NCI-H82 (cell line): ENCODE measurements around the gene TCF12.
A peak's percentile ranks its signal among the peaks of the same experiment; 100 is the strongest.

Experiments used
- DNase-seq: peaks from one replicate; lab custom pipeline; 2025; lab: John Stamatoyannopoulos, UW

Gene TCF12

DNA sequence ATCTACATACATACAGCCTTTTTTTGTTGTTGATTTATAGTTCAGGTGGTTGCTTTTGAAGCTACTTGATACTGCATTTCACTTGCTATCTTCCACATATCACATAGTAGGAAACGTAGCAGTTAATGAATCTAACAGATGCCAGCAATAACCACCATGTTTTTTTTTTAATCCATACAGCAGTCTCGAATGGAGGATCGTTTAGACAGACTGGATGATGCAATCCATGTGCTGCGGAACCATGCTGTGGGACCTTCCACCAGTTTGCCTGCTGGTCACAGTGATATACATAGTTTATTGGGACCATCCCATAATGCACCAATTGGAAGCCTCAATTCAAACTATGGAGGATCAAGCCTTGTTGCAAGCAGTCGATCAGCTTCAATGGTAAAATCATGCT, 334.6 kb downstream of the TCF12 start:
- DNase-seq: peak; percentile 20

DNA sequence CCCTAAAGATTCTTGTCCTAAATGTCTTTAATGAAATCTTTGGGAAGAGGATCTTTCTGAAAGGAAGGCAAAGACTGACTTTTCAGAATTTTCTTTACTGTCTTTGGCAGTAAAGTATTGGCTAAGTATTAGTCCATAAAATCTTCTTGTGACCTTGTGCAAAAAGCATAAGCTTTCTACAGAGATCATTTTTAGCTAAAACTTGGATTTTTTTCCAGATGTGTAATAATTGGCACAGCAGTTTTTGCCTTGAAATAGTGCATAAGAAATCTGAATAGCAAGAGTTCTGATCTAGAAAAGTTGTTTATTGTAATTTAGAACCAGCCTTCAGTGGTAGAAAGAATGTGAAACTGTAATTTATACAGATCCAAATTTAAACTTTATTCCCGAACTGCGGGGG, 335.1 kb downstream of the TCF12 start:
- no peak for DNase-seq

GRCh38 chr15:57255751-57256341, 337.4 kb downstream of the TCF12 start:
- DNase-seq: no peak

- DNase-seq: no peak
These were observed 338.5 kb downstream of the TCF12 start for GRCh38 chr15:57256939-57257338.

DNA sequence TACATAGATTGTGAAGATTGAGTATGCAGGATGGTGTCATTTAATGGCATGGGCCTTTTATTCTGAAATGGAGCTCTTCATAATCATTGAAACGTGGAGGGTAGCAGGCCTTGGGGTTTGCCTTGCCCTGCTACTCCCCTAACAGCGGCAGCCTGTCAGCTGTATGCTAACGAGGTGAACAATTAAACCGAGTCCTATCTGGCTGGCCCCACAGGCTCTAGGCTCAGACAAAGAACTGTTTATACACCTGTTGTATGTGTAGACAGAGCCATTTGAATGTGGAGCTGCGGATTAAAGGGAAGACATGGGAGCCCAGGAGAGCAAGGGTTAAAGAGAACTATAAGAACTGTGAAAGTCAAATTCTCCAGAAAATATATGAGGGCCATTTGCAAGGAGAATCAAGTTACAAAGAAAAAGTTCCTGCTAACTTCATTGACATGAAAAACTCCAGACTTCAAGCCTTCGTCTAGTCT, 341.2 kb downstream of the TCF12 start:
- peak; percentile 35 for DNase-seq

GRCh38 chr15:57263520-57263919, 345.1 kb downstream of the TCF12 start:
- DNase-seq: no peak

GRCh38 chr15:57272771-57273357, 354.4 kb downstream of the TCF12 start:
- no peak for DNase-seq

GRCh38 chr15:57273402-57273801, 355.0 kb downstream of the TCF12 start:
- DNase-seq: no peak

- DNase-seq: no peak
These were observed 360.0 kb downstream of the TCF12 start for GRCh38 chr15:57278439-57278838.

GRCh38 chr15:57280464-57280863, 362.0 kb downstream of the TCF12 start:
- no peak for DNase-seq

- no peak for DNase-seq
These were observed 362.9 kb downstream of the TCF12 start for GRCh38 chr15:57281321-57281720.

- no peak for DNase-seq
These were observed 364.2 kb downstream of the TCF12 start for GRCh38 chr15:57282686-57283085.

DNA sequence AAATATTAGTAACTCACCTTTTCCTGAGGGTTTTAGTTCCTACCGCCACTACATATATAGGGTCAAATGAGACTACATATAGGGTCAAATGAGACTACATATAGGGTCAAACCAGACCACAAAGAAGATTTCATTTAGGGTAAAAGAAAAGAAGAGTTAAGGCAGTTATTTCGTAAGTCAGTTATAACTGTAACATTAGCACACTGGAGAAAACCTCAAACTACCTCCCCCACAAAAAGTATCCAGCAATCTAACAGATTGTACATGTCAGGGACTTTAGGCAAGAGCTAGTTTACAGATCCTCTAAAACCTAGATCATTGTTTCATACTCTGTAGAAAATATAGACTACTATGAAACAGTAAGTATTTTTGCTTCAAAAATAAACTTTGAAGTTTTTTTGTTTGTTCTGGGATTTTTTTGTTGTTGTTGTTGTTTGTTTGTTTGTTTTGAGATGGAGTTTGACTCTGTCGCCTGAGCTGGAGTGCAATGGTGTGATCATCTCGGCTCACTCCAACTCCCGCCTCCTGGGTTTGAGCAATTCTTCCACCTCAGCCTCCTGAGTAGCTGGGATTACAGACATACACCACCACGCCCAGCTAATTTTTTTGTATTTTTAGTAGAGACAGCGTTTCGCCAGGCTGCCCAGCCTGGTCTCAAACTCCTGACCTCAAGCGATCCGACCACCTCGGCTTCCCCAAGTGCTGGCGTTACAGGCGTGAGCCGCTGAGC, 365.5 kb downstream of the TCF12 start:
- DNase-seq: no peak

- no peak for DNase-seq
These were observed 366.1 kb downstream of the TCF12 start for GRCh38 chr15:57284535-57284934.

GRCh38 chr15:57285386-57285785, 366.9 kb downstream of the TCF12 start:
- DNase-seq: no peak

DNA sequence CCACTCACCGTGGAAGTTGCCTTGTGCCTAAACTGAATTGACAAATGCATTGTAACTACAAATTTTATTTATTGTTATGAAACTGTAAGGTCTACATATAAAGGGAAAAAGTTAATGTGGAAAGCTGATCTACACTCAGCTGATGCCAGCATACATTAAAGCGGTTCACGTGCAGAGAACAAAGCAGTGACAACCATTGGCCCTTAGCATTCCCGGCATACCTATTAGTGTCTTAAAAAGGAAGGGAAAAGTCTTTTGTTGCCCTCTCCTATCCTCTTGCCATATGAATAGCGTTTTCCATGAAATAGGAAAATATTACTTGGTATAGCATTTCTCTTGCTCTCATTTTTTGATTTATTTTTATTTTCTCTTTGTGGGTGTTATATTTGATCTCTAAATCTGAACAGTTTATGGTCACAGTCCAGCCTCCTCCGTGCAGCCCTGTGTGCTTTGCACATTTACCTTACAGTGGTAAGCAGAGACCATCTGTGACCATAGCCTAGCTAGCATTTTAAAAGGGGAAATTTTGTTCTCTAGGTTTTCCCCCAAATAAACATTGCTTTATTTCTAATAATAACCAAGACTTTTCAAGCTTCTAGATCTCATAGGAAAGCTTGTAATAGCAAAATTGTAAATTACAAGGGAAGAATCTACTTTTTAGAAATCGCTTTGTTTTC, 368.1 kb downstream of the TCF12 start:
- peak; percentile 54 for DNase-seq

GRCh38 chr15:57287123-57287521, 368.7 kb downstream of the TCF12 start:
- DNase-seq: peak; percentile 98

DNA sequence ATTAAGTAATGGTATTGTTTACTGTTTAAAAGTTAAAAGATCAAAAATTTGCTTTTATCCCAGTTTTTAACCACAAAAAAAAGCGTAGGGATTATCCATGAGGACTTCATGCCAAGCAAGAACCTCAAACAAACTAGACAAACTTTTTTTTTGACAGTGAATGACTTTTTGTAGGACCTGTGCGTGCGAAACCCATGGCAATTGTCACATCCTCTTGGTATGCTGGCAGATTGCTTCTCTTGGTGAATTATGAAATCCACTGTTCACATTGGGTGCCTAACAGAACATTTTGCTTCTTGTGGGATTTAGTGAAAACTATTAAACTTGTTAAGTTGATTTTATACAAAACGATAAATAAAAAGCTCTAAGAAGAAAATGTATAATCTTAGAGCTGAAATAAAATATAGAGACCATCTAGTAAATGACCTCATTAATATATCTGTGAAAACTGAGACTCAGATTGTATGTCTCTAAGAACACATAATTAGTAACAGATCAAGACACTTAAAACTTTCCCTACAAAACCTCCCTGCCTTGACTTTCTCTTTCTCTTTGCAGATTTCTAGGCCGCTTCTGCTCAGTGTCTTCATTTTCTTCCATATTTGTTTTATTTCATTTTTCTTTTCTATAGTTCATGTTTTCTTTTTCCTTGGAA, 370.6 kb downstream of the TCF12 start:
- no peak for DNase-seq

GRCh38 chr15:57290187-57290586, 371.7 kb downstream of the TCF12 start:
- no peak for DNase-seq

- no peak for DNase-seq
These were observed 372.4 kb downstream of the TCF12 start for GRCh38 chr15:57290826-57291225.

DNA sequence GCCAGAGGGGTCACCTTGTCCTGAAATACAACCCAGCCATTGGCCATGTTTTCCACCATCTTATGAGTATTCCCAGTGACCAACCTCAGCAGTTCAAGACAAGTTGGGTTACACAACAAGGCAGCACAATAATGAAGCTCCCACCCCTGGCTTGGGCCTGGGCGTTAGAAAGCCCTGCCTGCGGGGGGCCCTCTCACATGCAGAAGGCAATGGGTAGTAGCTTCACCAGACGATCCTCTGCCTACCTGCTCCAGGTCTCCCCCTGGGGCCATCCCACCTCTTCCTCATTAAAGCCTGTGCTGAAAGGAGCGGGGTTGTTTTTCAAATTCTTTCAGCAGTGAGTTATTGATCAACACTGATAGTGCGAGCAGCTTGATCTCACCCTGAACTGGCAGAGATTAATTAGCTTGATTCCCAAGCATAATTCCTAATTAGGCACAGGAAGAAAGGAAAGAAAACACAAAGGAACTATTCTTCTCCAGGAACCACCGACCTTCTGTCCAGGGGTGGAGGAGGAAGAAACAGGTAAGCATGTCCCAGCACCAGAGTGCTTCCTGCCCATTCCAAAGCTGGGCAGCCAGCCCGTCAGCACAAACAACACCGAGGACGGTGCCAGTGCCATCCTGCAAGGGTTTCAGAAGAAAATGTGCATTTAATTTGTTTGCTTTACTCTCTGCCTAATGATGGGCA, 378.2 kb downstream of the TCF12 start:
- DNase-seq: no peak

- DNase-seq: no peak
These were observed 378.7 kb downstream of the TCF12 start for GRCh38 chr15:57297163-57297593.
